K562 (cell line): ENCODE results near the gene USP32. TPM values are rescaled to one million over a fixed set of nuclear protein-coding genes. Genes with fewer than 3 reads are reported as not detected.

Source experiments
- DACH1 ChIP-seq: fragments of 450-650 bp; IDR thresholded peaks from 2 replicates; pipeline ENCODE4 v1.6.1; 2018; ENCODE audit not compliant: partially characterized antibody
- FOXJ3 ChIP-seq: sonication (generic); formaldehyde crosslinking; IDR thresholded peaks from 2 replicates; pipeline ENCODE4 v1.4.0; 2020; ENCODE audit warnings: mild to moderate bottlenecking, missing genetic modification reagents
- MEIS2 ChIP-seq: fragments of 450-650 bp; IDR thresholded peaks from 2 replicates; pipeline ENCODE4 v1.6.1; 2014; ENCODE audit warnings: mild to moderate bottlenecking; ENCODE audit not compliant: partially characterized antibody
- MLLT1 ChIP-seq, 2 experiments: fragments of 450-650 bp; IDR thresholded peaks; 2 replicates each; pipeline ENCODE4 v1.6.1; 2016
- OTX1 ChIP-seq: fragments of 450-650 bp; formaldehyde crosslinking; IDR thresholded peaks from 2 replicates; pipeline ENCODE4 v1.4.0; 2022; ENCODE audit warnings: mild to moderate bottlenecking
- POLR2AphosphoS5 ChIP-seq: IDR thresholded peaks from 2 replicates; pipeline ENCODE4 v1.6.1; 2011; ENCODE audit warnings: mild to moderate bottlenecking, low read depth, low read length, moderate library complexity; ENCODE audit not compliant: control insufficient read depth, insufficient read depth
- SAFB2 ChIP-seq: fragments of 200-400 bp; formaldehyde crosslinking; IDR thresholded peaks from 2 replicates; pipeline ENCODE4 v1.6.1; 2018; ENCODE audit warnings: borderline replicate concordance, low read length, low read depth, moderate library complexity; ENCODE audit not compliant: severe bottlenecking
- SLC30A9 ChIP-seq: fragments of 250-450 bp; sonication (Bioruptor Pico); IDR thresholded peaks from 2 replicates; pipeline ENCODE4 v1.8.0; 2022; ENCODE audit warnings: mild to moderate bottlenecking, moderate library complexity
- SMC3 ChIP-seq: conservative IDR thresholded peaks from 2 replicates; pipeline ENCODE4 v1.6.1; 2011; ENCODE audit warnings: low read depth, low read length, improper control_type of control experiment; ENCODE audit not compliant: insufficient read depth
- SRSF9 ChIP-seq: fragments of 200-400 bp; formaldehyde crosslinking; IDR thresholded peaks from 2 replicates; pipeline ENCODE4 v1.6.1; 2017; ENCODE audit warnings: low read depth, low read length, borderline replicate concordance
- TAF7 ChIP-seq: fragments of 450-650 bp; IDR thresholded peaks from 2 replicates; pipeline ENCODE4 v1.6.1; 2016; ENCODE audit warnings: missing genetic modification characterization, missing compliant biosample characterization
- TFAP4 ChIP-seq: sonication (generic); formaldehyde crosslinking; IDR thresholded peaks from 2 replicates; pipeline ENCODE4 v1.8.0; 2022; ENCODE audit warnings: missing genetic modification reagents, mild to moderate bottlenecking, moderate library complexity, borderline replicate concordance
- TFE3 ChIP-seq: fragments of 450-650 bp; formaldehyde crosslinking; IDR thresholded peaks from 2 replicates; pipeline ENCODE4 v1.4.0; 2020; ENCODE audit warnings: mild to moderate bottlenecking, mixed read lengths
- ZNF175 ChIP-seq: fragments of 200-800 bp; sonication (Bioruptor generic); IDR thresholded peaks from 2 replicates; pipeline ENCODE4 v1.6.1; 2016; ENCODE audit warnings: low read depth, mild to moderate bottlenecking, missing genetic modification characterization, missing compliant biosample characterization
- ZNF24 ChIP-seq: fragments of 450-650 bp; IDR thresholded peaks from 2 replicates; pipeline ENCODE4 v1.6.1; 2016
- ZNF274 ChIP-seq: IDR thresholded peaks from 2 replicates; pipeline ENCODE4 v1.6.1; 2011; ENCODE audit warnings: low read depth, mild to moderate bottlenecking, low read length, moderate library complexity, borderline replicate concordance
- polyA plus RNA-seq, 8 experiments: library from polyadenylated mRNA; depleted of rRNA in 4 of 8; stranded (reverse) in 5 of 8; unstranded in 3 of 8; fragments of >200 nt; fragmentation: Nextera tagmentation in 2 of 8; fragmentation: Illumina TruSeq in 1 of 8; extraction: Ambion mirVana in 2 of 8; extraction: Trizol in 1 of 8; gene quantifications; 2 replicates each; pipeline versions ENCODE4 v1.2.1 to v1.2.3, GENCODE V29; 2011 to 2014; ENCODE audit warnings: inconsistent platforms in 1 of 8, missing spikeins in 1 of 8
- total RNA-seq, 7 experiments: library from RNA; depleted of rRNA in 6 of 7; stranded (reverse); fragments of >200 nt in 6 of 7; fragmentation: Illumina TruSeq in 2 of 7; extraction: Trizol in 2 of 7; gene quantifications; 2 replicates each; pipeline versions ENCODE4 v1.2.1 to v1.2.3, GENCODE V29; 2011 to 2021; ENCODE audit warnings: low replicate concordance in 1 of 7
- TF ChIP-seq, protein P1 (sequence below): fragments of 450-650 bp; IDR thresholded peaks from 2 replicates; pipeline ENCODE4 v1.6.1; 2018; ENCODE audit not compliant: partially characterized antibody
- TF ChIP-seq, protein P2 (sequence below): fragments of 250-450 bp; sonication (Bioruptor Pico); IDR thresholded peaks from 2 replicates; pipeline ENCODE4 v1.4.0; 2020; ENCODE audit warnings: mild to moderate bottlenecking, moderate library complexity

The USP32 gene
- total and polyA plus RNA-seq, 9 of the 15 experiments (the other 6 are each of a cell fraction or from before 2014, with no cell fraction given) = 18.0 to 69.3 (median 47.1) TPM

DNA sequence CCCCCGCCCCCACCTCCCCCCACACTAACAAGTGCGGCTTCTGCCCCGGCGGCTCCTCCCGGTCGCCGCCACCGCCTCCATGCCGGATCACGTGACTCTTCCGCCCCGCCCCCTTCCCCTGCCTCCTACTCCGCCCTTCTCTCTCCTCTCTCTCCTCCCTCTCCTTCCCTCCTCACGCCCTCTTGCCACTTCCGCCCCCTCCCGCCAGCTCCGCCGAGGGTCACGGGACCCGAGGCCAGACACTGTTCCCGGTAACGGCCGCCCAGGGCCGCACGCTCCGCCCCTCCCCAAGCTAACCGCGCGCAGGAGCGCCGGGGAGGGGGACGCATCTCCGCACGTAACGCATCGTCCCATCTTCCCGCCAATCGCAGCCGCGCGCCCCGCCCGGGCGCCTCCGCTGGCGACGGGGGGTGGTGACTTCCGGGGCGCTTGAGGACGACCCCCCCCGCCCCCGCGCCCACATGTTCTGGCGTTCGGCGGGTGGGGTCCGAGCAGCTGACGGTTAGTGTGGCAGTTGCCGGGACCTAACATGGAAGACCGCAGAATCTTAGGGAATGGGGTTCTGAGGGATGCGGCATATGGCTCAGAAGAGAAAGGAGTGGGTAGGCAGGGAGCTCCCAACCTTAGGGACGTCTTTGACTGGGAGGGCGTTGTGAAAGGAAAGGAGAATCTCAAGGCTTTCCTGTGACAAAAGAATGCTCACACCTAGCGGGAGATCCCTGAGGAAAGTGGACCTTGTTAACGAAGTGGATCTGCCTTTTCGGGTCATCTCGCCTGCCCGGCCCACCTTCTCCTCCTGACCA lies at the start of gene USP32 (continued):
- peak; percentile 77 for TF ChIP-seq ZNF24
- TF ChIP-seq ZNF175 (CRISPR knock-in tag) = no peak
- TF ChIP-seq TFE3 = peak; percentile 99
- TF ChIP-seq OTX1 = peak; percentile 76
- no peak for TF ChIP-seq SRSF9
- no peak for TF ChIP-seq ZNF274
- TF ChIP-seq, protein P1, sequence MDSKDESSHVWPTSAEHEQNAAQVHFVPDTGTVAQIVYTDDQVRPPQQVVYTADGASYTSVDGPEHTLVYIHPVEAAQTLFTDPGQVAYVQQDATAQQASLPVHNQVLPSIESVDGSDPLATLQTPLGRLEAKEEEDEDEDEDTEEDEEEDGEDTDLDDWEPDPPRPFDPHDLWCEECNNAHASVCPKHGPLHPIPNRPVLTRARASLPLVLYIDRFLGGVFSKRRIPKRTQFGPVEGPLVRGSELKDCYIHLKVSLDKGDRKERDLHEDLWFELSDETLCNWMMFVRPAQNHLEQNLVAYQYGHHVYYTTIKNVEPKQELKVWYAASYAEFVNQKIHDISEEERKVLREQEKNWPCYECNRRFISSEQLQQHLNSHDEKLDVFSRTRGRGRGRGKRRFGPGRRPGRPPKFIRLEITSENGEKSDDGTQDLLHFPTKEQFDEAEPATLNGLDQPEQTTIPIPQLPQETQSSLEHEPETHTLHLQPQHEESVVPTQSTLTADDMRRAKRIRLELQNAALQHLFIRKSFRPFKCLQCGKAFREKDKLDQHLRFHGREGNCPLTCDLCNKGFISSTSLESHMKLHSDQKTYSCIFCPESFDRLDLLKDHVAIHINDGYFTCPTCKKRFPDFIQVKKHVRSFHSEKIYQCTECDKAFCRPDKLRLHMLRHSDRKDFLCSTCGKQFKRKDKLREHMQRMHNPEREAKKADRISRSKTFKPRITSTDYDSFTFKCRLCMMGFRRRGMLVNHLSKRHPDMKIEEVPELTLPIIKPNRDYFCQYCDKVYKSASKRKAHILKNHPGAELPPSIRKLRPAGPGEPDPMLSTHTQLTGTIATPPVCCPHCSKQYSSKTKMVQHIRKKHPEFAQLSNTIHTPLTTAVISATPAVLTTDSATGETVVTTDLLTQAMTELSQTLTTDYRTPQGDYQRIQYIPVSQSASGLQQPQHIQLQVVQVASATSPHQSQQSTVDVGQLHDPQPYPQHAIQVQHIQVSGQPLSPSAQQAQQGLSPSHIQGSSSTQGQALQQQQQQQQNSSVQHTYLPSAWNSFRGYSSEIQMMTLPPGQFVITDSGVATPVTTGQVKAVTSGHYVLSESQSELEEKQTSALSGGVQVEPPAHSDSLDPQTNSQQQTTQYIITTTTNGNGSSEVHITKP = peak; percentile 59
- TF ChIP-seq SLC30A9 = no peak
- TF ChIP-seq TFAP4 (CRISPR knock-in tag) = peak; percentile 99
- no peak for TF ChIP-seq FOXJ3 (CRISPR knock-in tag)
- TF ChIP-seq MEIS2 = peak; percentile 62
- peak; percentile 93 for TF ChIP-seq DACH1
- no peak for TF ChIP-seq SAFB2
- peak; percentile 79 for TF ChIP-seq TAF7
- TF ChIP-seq MLLT1 (IDR thresholded peaks at IDR 0.05) = peak; percentile 38 to 56; a peak in 1 of 4 replicates
- TF ChIP-seq, protein P2, sequence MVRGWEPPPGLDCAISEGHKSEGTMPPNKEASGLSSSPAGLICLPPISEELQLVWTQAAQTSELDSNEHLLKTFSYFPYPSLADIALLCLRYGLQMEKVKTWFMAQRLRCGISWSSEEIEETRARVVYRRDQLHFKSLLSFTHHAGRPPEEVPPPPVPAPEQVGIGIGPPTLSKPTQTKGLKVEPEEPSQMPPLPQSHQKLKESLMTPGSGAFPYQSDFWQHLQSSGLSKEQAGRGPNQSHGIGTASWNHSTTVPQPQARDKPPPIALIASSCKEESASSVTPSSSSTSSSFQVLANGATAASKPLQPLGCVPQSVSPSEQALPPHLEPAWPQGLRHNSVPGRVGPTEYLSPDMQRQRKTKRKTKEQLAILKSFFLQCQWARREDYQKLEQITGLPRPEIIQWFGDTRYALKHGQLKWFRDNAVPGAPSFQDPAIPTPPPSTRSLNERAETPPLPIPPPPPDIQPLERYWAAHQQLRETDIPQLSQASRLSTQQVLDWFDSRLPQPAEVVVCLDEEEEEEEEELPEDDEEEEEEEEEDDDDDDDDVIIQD (CRISPR knock-in tag) = no peak
- no peak for TF ChIP-seq SMC3
- peak; percentile 82 for TF ChIP-seq POLR2AphosphoS5
